Hepatocyte (in vitro differentiated cells): ENCODE measurements around the gene SLC17A7.

Experiments used
- EZH2phosphoT487 ChIP-seq: fragments of 200-600 bp; sonication (generic); IDR thresholded peaks from one replicate; pipeline ENCODE4 v1.6.1; 2018; ENCODE audit warnings: antibody characterized with exemption, mild to moderate bottlenecking, low read depth, moderate library complexity; ENCODE audit not compliant: unreplicated experiment, severe bottlenecking
- TF ChIP-seq, protein P1 (sequence below): fragments of 200-600 bp; sonication (generic); IDR thresholded peaks from 2 replicates; pipeline ENCODE4 v1.5.1; 2016; ENCODE audit warnings: antibody characterized with exemption, mild to moderate bottlenecking; ENCODE audit not compliant: poor library complexity

DNA sequence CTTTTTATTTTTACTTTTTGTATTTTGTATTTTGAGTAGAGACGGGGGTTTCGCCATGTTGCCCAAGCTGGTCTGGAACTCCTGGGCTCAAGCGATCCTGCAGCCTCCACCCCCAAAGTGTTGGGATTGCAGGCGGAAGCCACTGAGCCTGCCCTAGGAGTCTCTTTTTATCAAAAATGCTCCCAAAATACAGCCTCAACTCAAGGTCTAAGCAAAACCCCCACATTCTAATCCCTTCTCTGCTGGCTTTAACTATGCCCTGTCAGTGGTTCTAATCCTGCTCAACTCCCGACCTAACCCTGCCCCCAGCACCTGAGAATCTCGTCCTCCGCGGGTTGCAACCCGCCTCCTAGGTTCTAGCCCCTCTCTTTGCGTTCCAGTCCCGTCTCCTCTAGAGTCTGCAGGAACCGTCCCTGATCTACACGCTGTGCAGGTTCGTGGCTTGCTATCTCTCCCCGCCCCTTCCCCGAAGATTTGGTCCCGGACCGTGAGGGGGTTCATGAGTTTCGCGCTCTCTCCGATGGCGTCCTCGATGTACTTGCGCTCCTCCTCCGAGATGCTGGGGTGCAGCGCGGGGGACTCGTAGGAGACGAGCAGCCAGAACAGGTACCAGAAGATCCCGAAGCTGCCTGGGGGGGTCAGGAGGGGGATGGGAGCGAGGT, 8.0 kb downstream of the SLC17A7 start:
- TF ChIP-seq, protein P1, sequence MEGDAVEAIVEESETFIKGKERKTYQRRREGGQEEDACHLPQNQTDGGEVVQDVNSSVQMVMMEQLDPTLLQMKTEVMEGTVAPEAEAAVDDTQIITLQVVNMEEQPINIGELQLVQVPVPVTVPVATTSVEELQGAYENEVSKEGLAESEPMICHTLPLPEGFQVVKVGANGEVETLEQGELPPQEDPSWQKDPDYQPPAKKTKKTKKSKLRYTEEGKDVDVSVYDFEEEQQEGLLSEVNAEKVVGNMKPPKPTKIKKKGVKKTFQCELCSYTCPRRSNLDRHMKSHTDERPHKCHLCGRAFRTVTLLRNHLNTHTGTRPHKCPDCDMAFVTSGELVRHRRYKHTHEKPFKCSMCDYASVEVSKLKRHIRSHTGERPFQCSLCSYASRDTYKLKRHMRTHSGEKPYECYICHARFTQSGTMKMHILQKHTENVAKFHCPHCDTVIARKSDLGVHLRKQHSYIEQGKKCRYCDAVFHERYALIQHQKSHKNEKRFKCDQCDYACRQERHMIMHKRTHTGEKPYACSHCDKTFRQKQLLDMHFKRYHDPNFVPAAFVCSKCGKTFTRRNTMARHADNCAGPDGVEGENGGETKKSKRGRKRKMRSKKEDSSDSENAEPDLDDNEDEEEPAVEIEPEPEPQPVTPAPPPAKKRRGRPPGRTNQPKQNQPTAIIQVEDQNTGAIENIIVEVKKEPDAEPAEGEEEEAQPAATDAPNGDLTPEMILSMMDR: no peak
- no peak for TF ChIP-seq EZH2phosphoT487
